Neural progenitor cell (in vitro differentiated cells): ENCODE measurements around the gene IQSEC3. TPM values are rescaled to one million over a fixed set of nuclear protein-coding genes. Genes with fewer than 3 reads are reported as not detected.

Experiments
- DNase-seq: peaks from one replicate; pipeline ENCODE4 v3.0.0-alpha.2; 2016; ENCODE audit warnings: low spot score
- H2AFZ ChIP-seq: fragments of 200-600 bp; sonication (generic); replicated peaks from 2 replicates; pipeline ENCODE4 v1.6.1; 2016; ENCODE audit warnings: antibody characterized with exemption
- H3F3A ChIP-seq: fragments of 200-600 bp; sonication (generic); 2 replicates; pipeline ENCODE4 v1.6.1; 2016; ENCODE audit warnings: antibody characterized with exemption, low read depth
- H3K27ac ChIP-seq: fragments of 200-600 bp; sonication (generic); 2 replicates; pipeline ENCODE4 v1.5.1; 2016; ENCODE audit warnings: mild to moderate bottlenecking
- H3K27me3 ChIP-seq: fragments of 200-600 bp; sonication (generic); 2 replicates; pipeline ENCODE4 v1.6.1; 2016; ENCODE audit warnings: mild to moderate bottlenecking, moderate library complexity
- H3K36me3 ChIP-seq: fragments of 200-600 bp; sonication (generic); 2 replicates; pipeline ENCODE4 v1.5.1; 2016
- H3K4me1 ChIP-seq: fragments of 200-600 bp; sonication (generic); 2 replicates; pipeline ENCODE4 v1.6.1; 2016; ENCODE audit warnings: mixed run types
- H3K4me2 ChIP-seq: fragments of 200-600 bp; sonication (generic); 2 replicates; pipeline ENCODE4 v1.6.1; 2016
- H3K4me3 ChIP-seq: fragments of 200-600 bp; sonication (generic); 2 replicates; pipeline ENCODE4 v1.5.1; 2016
- H3K79me2 ChIP-seq: fragments of 200-600 bp; sonication (generic); 2 replicates; pipeline ENCODE4 v1.6.1; 2016; ENCODE audit warnings: low read depth
- H3K9ac ChIP-seq: fragments of 200-600 bp; sonication (generic); 2 replicates; pipeline ENCODE4 v1.6.1; 2016
- H3K9me3 ChIP-seq: fragments of 200-600 bp; sonication (generic); 2 replicates; pipeline ENCODE4 v1.5.1; 2016; ENCODE audit warnings: low read depth
- H4K20me1 ChIP-seq: fragments of 200-600 bp; sonication (generic); 2 replicates; pipeline ENCODE4 v1.6.1; 2016; ENCODE audit warnings: low read depth
- H3K27ac Mint-ChIP-seq: 3 replicates; pipeline ENCODE4 v1.8.0; 2021; ENCODE audit warnings: mixed read lengths
- H3K27me3 Mint-ChIP-seq: 2 replicates; pipeline ENCODE4 v1.8.0; 2022; ENCODE audit warnings: low read depth, mild to moderate bottlenecking, inconsistent platforms, moderate library complexity, mixed read lengths; ENCODE audit not compliant: insufficient read depth
- H3K36me3 Mint-ChIP-seq: 3 replicates; pipeline ENCODE4 v1.8.0; 2021; ENCODE audit warnings: mixed read lengths
- H3K4me1 Mint-ChIP-seq: 3 replicates; pipeline ENCODE4 v1.8.0; 2021; ENCODE audit warnings: mixed read lengths
- H3K4me3 Mint-ChIP-seq: 3 replicates; pipeline ENCODE4 v1.8.0; 2021; ENCODE audit warnings: mild to moderate bottlenecking, moderate library complexity, mixed read lengths
- H3K9me3 Mint-ChIP-seq: 3 replicates; pipeline ENCODE4 v1.8.0; 2020; ENCODE audit warnings: mixed read lengths
- EZH2 ChIP-seq: fragments of 200-600 bp; sonication (generic); IDR thresholded peaks from 2 replicates; pipeline ENCODE4 v1.6.1; 2017; ENCODE audit warnings: antibody characterized with exemption, mild to moderate bottlenecking, moderate library complexity
- EZH2phosphoT487 ChIP-seq: fragments of 200-600 bp; sonication (generic); IDR thresholded peaks from 2 replicates; pipeline ENCODE4 v1.6.1; 2017; ENCODE audit warnings: antibody characterized with exemption
- total RNA-seq: library from RNA; depleted of rRNA; stranded (reverse); fragments of >200 nt; gene quantifications from 2 replicates; pipeline ENCODE4 v1.2.3, GENCODE V29; 2015; ENCODE audit warnings: low replicate concordance
- TF ChIP-seq, protein P1 (sequence below): fragments of 200-600 bp; sonication (generic); IDR thresholded peaks from 2 replicates; pipeline ENCODE4 v1.5.1; 2017; ENCODE audit warnings: antibody characterized with exemption, mild to moderate bottlenecking

Gene IQSEC3
- total RNA-seq, 1 donor from 2014 or later = 0.09 TPM

DNA sequence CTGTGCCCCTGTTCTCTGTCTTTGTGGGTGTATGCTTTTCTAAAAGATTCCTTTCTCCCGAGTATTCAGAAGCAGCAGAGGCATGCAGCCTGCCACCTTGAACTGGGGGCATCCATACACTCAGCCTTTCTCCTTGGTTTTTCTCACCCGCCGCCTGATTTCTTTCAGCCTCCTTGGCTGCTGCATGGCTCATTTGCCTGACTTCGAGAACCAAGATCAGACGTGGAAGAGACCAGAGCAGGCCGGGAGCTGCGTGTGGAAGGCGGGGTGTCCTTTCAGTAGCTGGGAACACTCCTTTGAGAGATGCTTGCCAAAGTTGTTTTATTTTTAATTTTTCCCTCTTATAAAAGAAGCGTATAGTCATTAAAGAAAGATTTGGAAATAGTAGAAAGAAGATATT, 94.3 kb downstream of the IQSEC3 start:
- Histone ChIP-seq H3K9me3 (no peaks in the 10 kb centered on the region), H4K20me1 (no peaks in the 10 kb centered on the region), H3K4me1 (peaks cover 23% of the 10 kb centered on the region), H3K9ac (no peak overlapping the region), H3F3A (peaks cover 20% of the 10 kb centered on the region), H3K4me3 (no peak overlapping the region), H2AFZ (no peak overlapping the region), H3K36me3 (no peaks in the 10 kb centered on the region), H3K27ac (no peak overlapping the region), H3K79me2 (no peaks in the 10 kb centered on the region), H3K27me3 (no peaks in the 10 kb centered on the region), H3K4me2 (no peak overlapping the region)
- H3K27ac Mint-ChIP-seq = no peak overlapping the region
- no peak overlapping the region for H3K4me3 Mint-ChIP-seq
- H3K27me3 Mint-ChIP-seq = peaks cover 10% of the 10 kb centered on the region
- peaks cover 22% of the 10 kb centered on the region for H3K4me1 Mint-ChIP-seq
- H3K9me3 Mint-ChIP-seq = no peaks in the 10 kb centered on the region
- H3K36me3 Mint-ChIP-seq = no peaks in the 10 kb centered on the region
- TF ChIP-seq, protein P1, sequence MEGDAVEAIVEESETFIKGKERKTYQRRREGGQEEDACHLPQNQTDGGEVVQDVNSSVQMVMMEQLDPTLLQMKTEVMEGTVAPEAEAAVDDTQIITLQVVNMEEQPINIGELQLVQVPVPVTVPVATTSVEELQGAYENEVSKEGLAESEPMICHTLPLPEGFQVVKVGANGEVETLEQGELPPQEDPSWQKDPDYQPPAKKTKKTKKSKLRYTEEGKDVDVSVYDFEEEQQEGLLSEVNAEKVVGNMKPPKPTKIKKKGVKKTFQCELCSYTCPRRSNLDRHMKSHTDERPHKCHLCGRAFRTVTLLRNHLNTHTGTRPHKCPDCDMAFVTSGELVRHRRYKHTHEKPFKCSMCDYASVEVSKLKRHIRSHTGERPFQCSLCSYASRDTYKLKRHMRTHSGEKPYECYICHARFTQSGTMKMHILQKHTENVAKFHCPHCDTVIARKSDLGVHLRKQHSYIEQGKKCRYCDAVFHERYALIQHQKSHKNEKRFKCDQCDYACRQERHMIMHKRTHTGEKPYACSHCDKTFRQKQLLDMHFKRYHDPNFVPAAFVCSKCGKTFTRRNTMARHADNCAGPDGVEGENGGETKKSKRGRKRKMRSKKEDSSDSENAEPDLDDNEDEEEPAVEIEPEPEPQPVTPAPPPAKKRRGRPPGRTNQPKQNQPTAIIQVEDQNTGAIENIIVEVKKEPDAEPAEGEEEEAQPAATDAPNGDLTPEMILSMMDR = no peak
- no peak for TF ChIP-seq EZH2
- TF ChIP-seq EZH2phosphoT487 = no peak
- DNase-seq = no peak

DNA sequence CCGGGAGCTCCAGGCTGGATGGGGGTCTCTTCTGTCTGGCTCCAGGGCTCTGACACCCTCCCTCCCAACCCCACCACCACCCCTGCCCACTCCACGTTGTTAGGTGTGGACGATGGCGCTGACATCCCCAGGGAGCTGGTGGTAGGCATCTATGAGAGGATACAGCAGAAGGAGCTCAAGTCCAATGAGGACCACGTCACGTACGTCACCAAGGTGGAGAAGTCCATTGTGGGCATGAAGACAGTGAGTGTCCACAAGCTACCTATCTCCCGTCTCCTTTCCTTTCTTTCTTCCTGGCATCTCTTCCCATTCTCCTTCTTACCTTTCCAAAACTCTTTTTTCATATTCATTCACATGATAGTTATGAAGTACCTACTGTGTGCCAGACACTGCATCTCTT, 95.3 kb downstream of the IQSEC3 start:
- Mint-ChIP-seq H3K4me3 (no peak overlapping the region), H3K4me1 (peaks cover 30% of the 10 kb centered on the region), H3K27ac (no peak overlapping the region), H3K9me3 (no peaks in the 10 kb centered on the region), H3K27me3 (peaks cover 10% of the 10 kb centered on the region), H3K36me3 (no peaks in the 10 kb centered on the region)
- peaks cover 23% of the 10 kb centered on the region for H3K4me1 ChIP-seq
- H4K20me1 ChIP-seq = no peaks in the 10 kb centered on the region
- no peak overlapping the region for H2AFZ ChIP-seq
- no peaks in the 10 kb centered on the region for H3K79me2 ChIP-seq
- H3K4me3 ChIP-seq = no peak overlapping the region
- TF ChIP-seq EZH2 = no peak
- no peak for TF ChIP-seq EZH2phosphoT487
- TF ChIP-seq, protein P1 = no peak
- H3F3A ChIP-seq = peaks cover 20% of the 10 kb centered on the region
- no peak for DNase-seq
- no peak overlapping the region for H3K9ac ChIP-seq
- no peaks in the 10 kb centered on the region for H3K9me3 ChIP-seq
- no peak overlapping the region for H3K4me2 ChIP-seq
- no peaks in the 10 kb centered on the region for H3K36me3 ChIP-seq
- H3K27me3 ChIP-seq = no peaks in the 10 kb centered on the region
- no peak overlapping the region for H3K27ac ChIP-seq

DNA sequence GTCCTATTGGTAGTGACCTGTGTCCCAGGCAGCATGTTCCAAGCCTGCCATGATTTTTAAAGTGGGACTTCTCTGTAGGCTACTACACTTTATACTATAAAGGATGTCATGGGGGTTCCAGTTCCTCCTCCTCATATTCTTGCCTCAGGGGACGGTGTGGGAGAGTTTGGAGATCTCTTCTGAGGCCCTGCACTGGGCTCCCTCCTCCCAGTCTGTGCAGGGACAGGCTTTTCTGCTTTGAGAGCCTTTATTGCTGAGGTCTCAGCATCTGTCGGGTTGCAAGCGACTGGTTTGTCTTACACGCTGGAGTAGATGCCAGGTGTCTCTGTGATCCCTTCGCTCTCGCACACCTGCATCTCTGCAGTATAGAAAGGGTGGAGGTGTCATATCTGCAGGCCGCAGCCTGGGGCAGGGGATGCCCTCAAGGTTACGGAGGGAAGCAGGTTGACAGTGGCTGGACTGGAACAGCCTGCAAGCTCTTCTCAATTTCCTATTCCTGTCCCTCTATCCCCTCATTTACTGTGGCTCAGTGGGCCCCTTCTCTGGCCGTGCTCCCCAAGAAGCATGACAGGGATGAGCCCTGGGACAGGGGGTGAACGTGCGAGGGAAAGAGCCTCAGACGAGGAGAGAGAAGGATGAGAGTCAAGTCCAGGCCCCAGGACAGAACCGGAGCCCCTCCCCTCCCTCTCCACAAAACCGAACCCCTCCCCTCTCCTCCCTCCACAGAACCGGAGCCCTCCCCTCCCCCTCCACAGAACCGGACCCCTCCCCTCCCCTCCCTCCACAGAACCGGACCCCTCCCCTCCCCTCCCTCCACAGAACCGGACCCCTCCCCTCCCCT, 96.1 kb downstream of the IQSEC3 start:
- H3K4me3 Mint-ChIP-seq = no peak overlapping the region
- DNase-seq = peak; percentile 52
- no peaks in the 10 kb centered on the region for H3K9me3 Mint-ChIP-seq
- H3K79me2 ChIP-seq = no peaks in the 10 kb centered on the region
- no peak overlapping the region for H3K4me2 ChIP-seq
- peaks cover 38% of the 10 kb centered on the region for H3K4me1 Mint-ChIP-seq
- no peaks in the 10 kb centered on the region for H3K36me3 ChIP-seq
- peaks cover 23% of the 10 kb centered on the region for H3K4me1 ChIP-seq
- no peak overlapping the region for H3K27ac Mint-ChIP-seq
- no peaks in the 10 kb centered on the region for H3K27me3 ChIP-seq
- H3F3A ChIP-seq = peaks cover 20% of the 10 kb centered on the region
- no peaks in the 10 kb centered on the region for H4K20me1 ChIP-seq
- no peak overlapping the region for H3K4me3 ChIP-seq
- H3K27ac ChIP-seq = peak overlapping the region; percentile 6
- peaks cover 15% of the 10 kb centered on the region for H3K27me3 Mint-ChIP-seq
- no peak for TF ChIP-seq EZH2
- TF ChIP-seq EZH2phosphoT487 = no peak
- no peak overlapping the region for H3K9ac ChIP-seq
- H3K9me3 ChIP-seq = no peaks in the 10 kb centered on the region
- no peak overlapping the region for H2AFZ ChIP-seq
- no peaks in the 10 kb centered on the region for H3K36me3 Mint-ChIP-seq

DNA sequence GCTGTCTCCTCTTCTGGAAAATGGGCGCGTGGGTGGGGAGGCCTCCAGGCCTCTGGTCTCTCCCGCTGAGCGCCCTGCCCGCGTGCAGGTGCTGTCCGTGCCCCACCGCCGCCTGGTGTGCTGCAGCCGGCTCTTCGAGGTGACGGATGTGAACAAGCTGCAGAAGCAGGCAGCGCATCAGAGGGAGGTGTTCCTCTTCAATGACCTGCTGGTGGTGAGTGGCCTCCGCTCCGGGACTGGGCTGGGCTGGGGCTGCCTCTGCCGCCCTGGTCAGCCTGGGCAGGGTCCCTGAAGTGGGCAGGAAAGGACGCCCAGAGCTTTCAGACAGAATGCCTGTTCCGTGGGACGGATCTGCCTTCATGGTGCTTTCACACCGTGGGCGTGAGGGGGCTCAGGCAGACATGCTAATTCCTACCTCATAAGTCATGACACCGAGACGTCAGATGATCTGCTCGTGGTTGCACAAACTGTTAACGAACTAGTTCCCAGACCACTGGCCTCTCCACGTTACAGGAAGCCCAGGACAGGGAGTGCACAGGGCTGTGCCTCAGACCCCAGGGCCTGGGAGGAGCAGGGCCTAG, 96.9 kb downstream of the IQSEC3 start:
- TF ChIP-seq EZH2 = no peak
- no peak for TF ChIP-seq EZH2phosphoT487
- TF ChIP-seq, protein P1 = no peak
- Mint-ChIP-seq H3K4me1 (peaks cover 45% of the 10 kb centered on the region), H3K4me3 (no peak overlapping the region), H3K27me3 (peaks cover 15% of the 10 kb centered on the region), H3K36me3 (no peaks in the 10 kb centered on the region), H3K9me3 (no peaks in the 10 kb centered on the region), H3K27ac (no peak overlapping the region)
- Histone ChIP-seq H3K4me2 (no peak overlapping the region), H2AFZ (no peak overlapping the region), H3K27ac (no peak overlapping the region), H3K79me2 (no peaks in the 10 kb centered on the region), H3K4me1 (peaks cover 23% of the 10 kb centered on the region), H3K27me3 (peaks cover 5% of the 10 kb centered on the region), H3K36me3 (no peaks in the 10 kb centered on the region), H3K4me3 (no peak overlapping the region), H3F3A (peaks cover 20% of the 10 kb centered on the region), H3K9me3 (no peaks in the 10 kb centered on the region), H3K9ac (no peak overlapping the region), H4K20me1 (no peaks in the 10 kb centered on the region)
- no peak for DNase-seq
